Measurements from ENCODE around the gene C5AR1. TPM values are rescaled to one million over a fixed set of nuclear protein-coding genes. Genes with fewer than 3 reads are reported as not detected.

Gene C5AR1
- total RNA-seq, 1 donor from 2014 or later: 3.9 TPM

GRCh38 chr19:47315125-47315821 is 5.6 kb downstream of the C5AR1 start:
- no peak for TF ChIP-seq CTCF (IDR thresholded peaks at IDR 0.05; ENCODE audit: borderline replicate concordance)
- intact Hi-C loops (cut with micrococcal nuclease): no loop called here
- H3K4me1 ChIP-seq: no peaks in the 10 kb centered on the region
- no peaks in the 10 kb centered on the region for H3K36me3 ChIP-seq
- DNase-seq: peak; percentile 40
- H3K9me3 ChIP-seq (replicated peaks): no peaks in the 10 kb centered on the region
- H3K27me3 ChIP-seq (ENCODE audit: low read depth): peaks cover 65% of the 10 kb centered on the region
- H3K4me3 ChIP-seq: no peak overlapping the region
- H3K27ac ChIP-seq (replicated peaks): peak overlapping the region; percentile 44

GRCh38 chr19:47316513-47316912 is 6.9 kb downstream of the C5AR1 start:
- intact Hi-C loops (cut with micrococcal nuclease): no loop called here

GRCh38 chr19:47319923-47320871 is 10.5 kb downstream of the C5AR1 start:
- peaks cover 76% of the 10 kb centered on the region for H3K27me3 ChIP-seq (ENCODE audit: low read depth)
- no peak overlapping the region for H3K4me3 ChIP-seq
- no peaks in the 10 kb centered on the region for H3K36me3 ChIP-seq
- no peak for TF ChIP-seq CTCF (IDR thresholded peaks at IDR 0.05; ENCODE audit: borderline replicate concordance)
- no peak for DNase-seq
- no peaks in the 10 kb centered on the region for H3K4me1 ChIP-seq
- H3K27ac ChIP-seq (replicated peaks): no peak overlapping the region
- peaks cover 4% of the 10 kb centered on the region for H3K9me3 ChIP-seq (replicated peaks)
- intact Hi-C loops (cut with micrococcal nuclease): no loop called here

More at GRCh38 chr19:47316513-47316912, 6.9 kb downstream of the C5AR1 start:
- H3K4me3 ChIP-seq: no peak overlapping the region
- H3K9me3 ChIP-seq (replicated peaks): peaks cover 2% of the 10 kb centered on the region
- no peak overlapping the region for H3K27ac ChIP-seq (replicated peaks)
- DNase-seq: no peak
- no peaks in the 10 kb centered on the region for H3K4me1 ChIP-seq
- H3K36me3 ChIP-seq: no peaks in the 10 kb centered on the region
- peaks cover 66% of the 10 kb centered on the region for H3K27me3 ChIP-seq (ENCODE audit: low read depth)
- TF ChIP-seq CTCF (IDR thresholded peaks at IDR 0.05; ENCODE audit: borderline replicate concordance): no peak

- peaks cover 4% of the 10 kb centered on the region for H3K9me3 ChIP-seq (replicated peaks)
- DNase-seq: no peak
- peaks cover 82% of the 10 kb centered on the region for H3K27me3 ChIP-seq (ENCODE audit: low read depth)
- H3K27ac ChIP-seq (replicated peaks): no peak overlapping the region
- no peaks in the 10 kb centered on the region for H3K36me3 ChIP-seq
- intact Hi-C loops (cut with micrococcal nuclease): no loop called here
- TF ChIP-seq CTCF (IDR thresholded peaks at IDR 0.05; ENCODE audit: borderline replicate concordance): no peak
- H3K4me3 ChIP-seq: no peak overlapping the region
- no peaks in the 10 kb centered on the region for H3K4me1 ChIP-seq
Measured at GRCh38 chr19:47321630-47322029, 12.0 kb downstream of the C5AR1 start.

- Histone ChIP-seq H3K27ac (replicated peaks) (no peak overlapping the region), H3K4me1 (no peaks in the 10 kb centered on the region), H3K9me3 (replicated peaks) (peaks cover 4% of the 10 kb centered on the region), H3K27me3 (ENCODE audit: low read depth) (peaks cover 86% of the 10 kb centered on the region), H3K4me3 (no peak overlapping the region), H3K36me3 (no peaks in the 10 kb centered on the region)
- TF ChIP-seq CTCF (IDR thresholded peaks at IDR 0.05; ENCODE audit: borderline replicate concordance): no peak
- intact Hi-C loops (cut with micrococcal nuclease): no loop called here
- no peak for DNase-seq
Measured at GRCh38 chr19:47322058-47322457, 12.4 kb downstream of the C5AR1 start.

Measured in left ventricle myocardium inferior (tissue), 1 donor.